HG03442 (cell line): ENCODE results near the gene ZNF213.
"Not testable (repeated sequence)": the region's sequence is repeated elsewhere in the genome, so short reads cannot be mapped to it uniquely, and the experiment has no call there.

Experiments used
- ATAC-seq: cut with Tn5 transposase; IDR thresholded peaks from one replicate; pipeline ENCODE4 v1.9.1; 2021; ENCODE audit warnings: mild to moderate bottlenecking, moderate library complexity; ENCODE audit not compliant: unreplicated experiment

ZNF213 gene

GRCh38 chr16:3129137-3130131 is 5.4 kb upstream of the ZNF213 start:
- no peak for ATAC-seq

DNA sequence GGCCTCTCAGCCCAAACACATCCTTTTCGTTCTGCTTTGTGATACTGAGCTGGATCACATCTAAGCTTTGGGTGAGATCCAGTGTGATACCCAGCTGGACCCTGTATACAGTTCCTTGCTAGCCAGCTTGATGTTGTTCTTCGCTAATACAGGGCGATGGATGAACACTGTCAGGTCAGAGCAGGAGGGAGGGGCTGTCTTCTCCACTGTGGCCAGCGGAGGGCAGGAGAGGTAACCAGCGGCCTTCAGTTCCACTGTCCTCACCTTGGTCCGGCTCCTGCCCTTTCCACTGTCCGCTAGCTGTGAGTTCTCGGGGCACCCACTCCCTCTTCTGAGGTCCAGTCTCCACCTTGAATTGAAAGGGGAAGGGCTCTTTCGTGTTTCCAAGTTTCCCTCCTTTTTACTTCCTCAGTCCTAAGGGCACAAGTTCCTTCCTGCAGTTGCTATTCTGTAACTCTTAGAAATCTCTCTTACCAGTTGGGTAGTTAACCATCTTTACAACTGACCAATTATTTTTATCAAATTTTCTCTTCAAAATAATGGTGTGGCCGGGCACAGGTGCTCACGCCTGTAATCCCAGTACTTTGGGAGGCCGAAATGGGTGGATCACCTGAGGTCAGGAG is 3.0 kb upstream of the ZNF213 start:
- ATAC-seq = peak; percentile 29

DNA sequence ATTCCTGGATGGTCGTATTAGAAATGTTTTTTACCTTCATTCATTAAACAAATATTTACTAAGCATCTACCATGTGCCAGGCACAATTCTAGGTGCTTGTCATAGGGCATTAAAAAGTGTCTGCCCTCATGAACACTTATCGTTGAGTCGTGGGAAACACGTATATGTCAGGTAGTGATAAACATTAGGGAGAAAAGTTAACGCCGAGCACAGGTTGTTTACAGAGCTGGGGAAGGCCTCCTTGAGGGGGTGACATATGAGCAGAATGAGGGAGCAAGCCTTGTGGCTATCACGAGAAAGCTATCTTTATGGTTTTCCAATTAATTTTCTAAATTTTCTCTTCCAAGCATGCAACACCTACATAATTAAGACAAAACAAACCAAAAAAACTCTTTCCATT is 985 bp upstream of the ZNF213 start:
- ATAC-seq = no peak

GRCh38 chr16:3135126-3135715 is 392 bp downstream of the ZNF213 start:
- ATAC-seq = no peak

DNA sequence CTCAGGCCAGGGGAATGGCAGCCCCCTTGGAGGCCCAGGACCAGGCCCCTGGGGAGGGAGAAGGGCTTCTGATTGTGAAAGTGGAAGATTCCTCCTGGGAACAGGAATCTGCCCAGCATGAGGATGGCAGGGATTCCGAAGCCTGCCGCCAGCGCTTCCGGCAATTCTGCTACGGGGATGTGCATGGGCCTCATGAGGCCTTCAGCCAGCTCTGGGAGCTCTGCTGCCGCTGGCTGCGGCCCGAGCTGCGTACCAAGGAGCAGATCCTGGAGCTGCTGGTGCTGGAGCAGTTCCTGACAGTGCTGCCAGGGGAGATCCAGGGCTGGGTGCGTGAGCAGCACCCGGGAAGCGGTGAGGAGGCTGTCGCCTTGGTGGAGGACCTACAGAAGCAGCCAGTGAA is 2.4 kb downstream of the ZNF213 start:
- no peak for ATAC-seq

- no peak for ATAC-seq
Measured at GRCh38 chr16:3138342-3138741, 3.5 kb downstream of the ZNF213 start.

DNA sequence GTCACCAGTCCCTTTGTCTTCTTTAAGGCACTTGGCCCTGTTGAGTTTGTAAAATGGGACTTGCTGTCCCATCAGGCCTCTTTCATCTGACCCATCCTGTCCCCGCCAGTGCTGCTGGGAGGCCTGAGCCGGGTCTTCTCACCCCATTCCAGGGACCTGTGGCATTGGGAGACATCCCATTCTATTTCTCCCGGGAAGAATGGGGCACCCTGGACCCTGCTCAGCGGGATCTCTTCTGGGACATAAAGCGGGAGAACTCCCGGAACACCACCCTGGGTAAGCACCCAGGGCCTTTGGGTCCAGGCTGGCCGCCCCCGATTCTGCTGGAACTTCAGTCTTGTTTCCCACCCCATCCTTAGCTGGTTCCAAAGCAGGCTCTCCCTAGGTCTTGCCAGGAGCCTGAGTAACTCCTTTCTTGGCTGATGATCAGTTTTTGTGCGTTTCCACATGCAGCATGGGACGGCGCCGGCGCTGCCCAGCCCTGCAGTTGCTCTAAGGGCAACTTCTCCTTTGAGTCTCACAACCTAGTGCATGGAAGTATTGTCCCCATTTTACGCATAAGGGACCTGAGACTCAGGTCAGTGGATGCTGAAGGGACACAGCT is 4.1 kb downstream of the ZNF213 start:
- ATAC-seq = no peak

GRCh38 chr16:3139561-3139960 is 4.7 kb downstream of the ZNF213 start:
- not testable (repeated sequence) for ATAC-seq

- ATAC-seq = no peak
Measured at GRCh38 chr16:3140603-3141427, 6.0 kb downstream of the ZNF213 start.

GRCh38 chr16:3141781-3142311 is 7.0 kb downstream of the ZNF213 start:
- no peak for ATAC-seq

DNA sequence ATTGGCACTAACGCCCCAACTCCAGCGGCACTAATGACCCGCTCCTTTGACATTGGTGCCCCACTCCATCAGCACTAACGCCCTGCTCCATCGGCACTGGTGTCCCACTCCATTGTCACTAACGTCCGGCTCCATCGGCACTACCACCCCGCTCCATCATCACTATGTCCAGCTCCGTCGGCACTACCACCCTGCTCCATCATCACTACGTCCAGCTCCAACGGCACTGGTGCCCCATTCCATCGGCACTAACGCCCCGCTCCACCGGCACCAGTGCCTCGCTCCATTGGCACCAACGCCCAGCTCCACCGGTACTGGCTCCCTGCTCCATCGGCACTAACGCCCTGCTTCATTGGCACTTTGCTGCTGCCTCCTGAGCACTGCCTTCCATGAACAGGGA is 7.5 kb downstream of the ZNF213 start:
- ATAC-seq = no peak

GRCh38 chr16:3142770-3143169 is 7.9 kb downstream of the ZNF213 start:
- no peak for ATAC-seq

- ATAC-seq = no peak
Measured at GRCh38 chr16:3143189-3143588, 8.4 kb downstream of the ZNF213 start.

- no peak for ATAC-seq
Measured at GRCh38 chr16:3143598-3144320, 8.9 kb downstream of the ZNF213 start.

DNA sequence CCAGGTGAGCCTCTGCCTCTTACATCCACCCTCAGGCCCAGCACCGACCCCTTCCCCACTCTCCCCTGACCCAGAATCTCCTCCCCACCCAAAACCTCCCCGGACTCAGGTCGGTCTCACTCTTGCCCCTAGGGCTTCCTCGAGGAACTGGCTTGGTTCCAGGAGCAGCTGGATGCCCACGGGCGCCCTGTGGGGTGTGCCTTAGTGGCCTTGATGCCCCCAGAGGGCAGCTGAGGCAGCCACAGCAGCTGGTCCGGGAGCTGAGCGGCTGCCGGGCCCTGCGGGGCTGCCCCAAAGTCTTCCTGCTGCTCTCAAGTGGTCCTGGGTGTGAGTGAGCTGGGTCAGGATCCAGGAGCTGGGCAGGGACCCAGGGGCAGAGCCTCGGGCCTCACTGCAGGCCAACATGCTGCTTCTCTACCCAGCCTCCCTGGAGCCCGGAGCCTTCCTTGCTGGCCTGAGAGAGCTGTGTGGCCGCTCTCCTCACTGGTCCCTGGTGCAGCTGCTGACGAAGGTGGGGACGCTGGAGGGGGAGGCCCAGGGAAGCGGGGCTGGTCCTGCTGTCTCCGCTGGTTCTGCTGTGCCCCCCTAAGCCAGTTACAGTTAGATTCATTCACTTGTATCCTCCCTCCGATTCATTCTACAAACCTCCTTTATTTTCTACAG is 9.6 kb downstream of the ZNF213 start:
- ATAC-seq = no peak

DNA sequence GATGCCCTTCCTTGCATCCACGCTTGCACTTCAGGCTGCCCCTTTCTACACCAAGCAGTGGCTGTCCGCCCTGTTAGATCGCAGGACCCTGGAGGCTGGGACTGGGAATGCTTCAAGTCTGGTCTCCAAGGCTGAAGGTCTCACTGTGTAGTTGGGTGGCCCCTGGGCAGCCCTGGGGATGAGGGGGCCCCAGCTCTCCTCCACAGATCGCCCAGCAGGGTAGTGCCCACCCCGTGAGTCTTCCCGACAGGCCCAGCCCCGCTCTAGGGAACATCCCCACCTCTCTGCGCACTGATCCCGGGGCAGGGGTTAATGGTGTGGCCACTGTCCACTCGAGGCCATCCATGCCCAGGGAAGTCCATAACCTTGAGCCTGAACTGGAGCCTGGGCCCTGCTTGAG is 10.3 kb downstream of the ZNF213 start:
- no peak for ATAC-seq

DNA sequence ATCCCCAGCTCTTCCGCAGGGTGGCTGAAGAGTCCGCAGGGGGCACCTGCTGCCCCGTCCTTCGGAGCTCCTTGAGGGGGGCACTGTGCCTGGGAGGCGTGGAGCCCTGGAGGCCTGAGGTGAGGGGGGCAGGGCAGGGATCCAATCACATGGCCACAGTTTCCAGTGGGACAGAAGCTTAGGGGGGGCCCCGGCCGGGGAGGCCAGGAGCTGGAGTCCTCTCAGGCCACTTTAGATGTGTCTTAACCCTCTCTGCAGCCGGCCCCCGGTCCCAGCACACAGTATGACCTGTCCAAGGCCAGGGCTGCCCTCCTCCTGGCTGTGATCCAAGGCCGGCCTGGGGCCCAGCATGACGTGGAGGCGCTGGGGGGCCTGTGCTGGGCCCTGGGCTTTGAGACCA is 10.8 kb downstream of the ZNF213 start:
- ATAC-seq = no peak

GRCh38 chr16:3147046-3147756 is 12.4 kb downstream of the ZNF213 start:
- ATAC-seq = no peak

DNA sequence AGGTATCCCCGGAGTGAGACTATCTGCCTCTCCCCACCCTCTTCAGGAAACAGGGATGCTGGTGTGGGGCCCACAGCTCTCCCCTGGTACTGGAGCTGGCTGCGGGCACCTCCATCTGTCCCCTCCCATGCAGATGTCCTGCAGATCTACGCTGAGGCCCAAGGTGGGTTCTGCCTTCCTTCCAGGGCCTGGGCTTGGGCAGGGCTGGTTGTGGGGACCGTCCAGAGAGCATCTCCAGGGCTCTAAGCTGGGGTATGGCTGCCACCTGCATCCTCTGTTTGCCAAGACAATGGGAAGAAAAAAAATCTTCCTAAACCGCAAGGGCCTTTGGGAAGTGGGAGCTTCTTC is 12.9 kb downstream of the ZNF213 start:
- no peak for ATAC-seq
